Upper lobe of right lung (tissue), 1 donor: ENCODE data around the gene TMEM91. TPM values are rescaled to one million over a fixed set of nuclear protein-coding genes. Genes with fewer than 3 reads are reported as not detected.
"Not testable (repeated sequence)": the region's sequence is repeated elsewhere in the genome, so short reads cannot be mapped to it uniquely, and the experiment has no call there.

Experiments used
- ATAC-seq: fragments of 200-7000 bp; cut with Tn5 transposase; one replicate; pipeline ENCODE4 v1.9.1; 2020; ENCODE audit warnings: mild to moderate bottlenecking, moderate library complexity
- DNase-seq: peaks from one replicate; pipeline ENCODE4 v3.0.0-alpha.2; 2020
- H3K27ac ChIP-seq: fragments of 200-600 bp; one replicate; pipeline ENCODE4 v1.8.0; 2022
- H3K27me3 ChIP-seq: fragments of 200-600 bp; one replicate; pipeline ENCODE4 v1.8.0; 2022; ENCODE audit warnings: mild to moderate bottlenecking
- H3K36me3 ChIP-seq: fragments of 200-600 bp; one replicate; pipeline ENCODE4 v1.8.0; 2022
- H3K4me1 ChIP-seq: fragments of 200-600 bp; one replicate; pipeline ENCODE4 v1.8.0; 2022
- H3K4me3 ChIP-seq: fragments of 200-600 bp; one replicate; pipeline ENCODE4 v1.8.0; 2022; ENCODE audit warnings: mild to moderate bottlenecking
- H3K9me3 ChIP-seq: fragments of 200-600 bp; one replicate; pipeline ENCODE4 v1.8.0; 2022
- CTCF ChIP-seq: fragments of 200-600 bp; IDR thresholded peaks from one replicate; pipeline ENCODE4 v1.8.0; 2022; ENCODE audit warnings: antibody characterized with exemption
- intact Hi-C: fragments of 100-400 bp; cut with DNase I; formaldehyde crosslinking; loops from one replicate; pipeline ENCODE4 v1.11.0; 2022
- total RNA-seq: library from RNA; stranded (reverse); fragmentation: NEBNext Ultra II Directional; extraction: Animal tissue kit (Norgen Biotek cat#: 25700); gene quantifications from one replicate; pipeline ENCODE4 v1.2.1, GENCODE V29; 2021
- donor health status: DM: no; HTN: yes; CAD: no; lungs with severe emphysema.

TMEM91 gene
- total RNA-seq, 1 donor from 2014 or later = 19.5 TPM

DNA sequence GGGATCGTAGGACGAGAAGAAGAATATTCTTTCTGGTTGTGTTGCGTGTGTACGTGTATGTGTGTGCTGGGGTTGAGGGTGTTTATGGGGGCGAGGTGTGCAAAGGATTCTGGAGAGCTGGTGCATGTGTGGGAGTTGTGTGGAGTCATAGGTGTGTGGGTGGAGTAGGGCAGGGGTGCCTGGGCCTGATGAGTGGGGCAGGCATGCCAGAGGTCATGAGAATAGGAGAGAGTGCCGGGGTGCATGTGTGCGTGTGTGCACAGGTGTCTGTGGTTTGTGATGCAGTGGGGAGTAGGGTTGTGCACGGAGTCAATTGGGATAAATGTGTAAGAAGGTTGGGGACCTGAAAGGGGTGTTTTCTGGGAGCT lies 649 bp downstream of the TMEM91 start:
- no peaks in the 10 kb centered on the region for H3K36me3 ChIP-seq
- peak overlapping the region; percentile 80 for H3K27ac ChIP-seq
- no peak for TF ChIP-seq CTCF
- ATAC-seq = peak; percentile 80
- no peaks in the 10 kb centered on the region for H3K27me3 ChIP-seq
- H3K4me3 ChIP-seq = peak overlapping the region; percentile 77
- peak; percentile 75 for DNase-seq
- H3K4me1 ChIP-seq = peaks cover 18% of the 10 kb centered on the region
- no peaks in the 10 kb centered on the region for H3K9me3 ChIP-seq
- intact Hi-C loops = no loop called here

GRCh38 chr19:41377977-41378709 lies 1.8 kb downstream of the TMEM91 start:
- H3K4me1 ChIP-seq = peaks cover 18% of the 10 kb centered on the region
- peak; percentile 14 for TF ChIP-seq CTCF
- H3K27me3 ChIP-seq = no peaks in the 10 kb centered on the region
- DNase-seq (no peak), ATAC-seq (no peak)
- H3K4me3 ChIP-seq = no peak overlapping the region
- H3K36me3 ChIP-seq = no peaks in the 10 kb centered on the region
- no peak overlapping the region for H3K27ac ChIP-seq
- intact Hi-C loops = no loop called here
- H3K9me3 ChIP-seq = no peaks in the 10 kb centered on the region

DNA sequence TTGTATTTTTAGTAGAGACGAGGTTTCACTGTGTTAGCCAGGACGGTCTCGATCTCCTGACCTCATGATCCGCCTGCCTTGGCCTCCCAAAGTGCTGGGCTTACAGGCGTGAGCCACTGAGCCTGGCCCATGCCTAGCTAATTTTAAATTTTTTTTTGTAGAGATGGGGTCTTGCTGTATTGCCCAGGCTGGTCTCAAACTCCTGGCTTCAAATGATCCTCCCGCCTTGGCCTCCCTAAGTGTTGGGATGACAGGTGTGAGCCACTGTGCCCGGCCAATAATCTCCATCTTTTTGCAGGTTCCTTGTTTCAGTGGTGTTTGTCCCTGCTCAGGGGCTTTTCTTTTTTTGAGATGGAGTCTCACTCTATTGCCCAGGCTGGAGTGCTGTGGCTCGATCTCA lies 5.2 kb downstream of the TMEM91 start:
- H3K4me1 ChIP-seq, H3K27ac ChIP-seq, H3K9me3 ChIP-seq, intact Hi-C loops, H3K4me3 ChIP-seq, ATAC-seq, DNase-seq, H3K27me3 ChIP-seq, H3K36me3 ChIP-seq: not testable (repeated sequence)

DNA sequence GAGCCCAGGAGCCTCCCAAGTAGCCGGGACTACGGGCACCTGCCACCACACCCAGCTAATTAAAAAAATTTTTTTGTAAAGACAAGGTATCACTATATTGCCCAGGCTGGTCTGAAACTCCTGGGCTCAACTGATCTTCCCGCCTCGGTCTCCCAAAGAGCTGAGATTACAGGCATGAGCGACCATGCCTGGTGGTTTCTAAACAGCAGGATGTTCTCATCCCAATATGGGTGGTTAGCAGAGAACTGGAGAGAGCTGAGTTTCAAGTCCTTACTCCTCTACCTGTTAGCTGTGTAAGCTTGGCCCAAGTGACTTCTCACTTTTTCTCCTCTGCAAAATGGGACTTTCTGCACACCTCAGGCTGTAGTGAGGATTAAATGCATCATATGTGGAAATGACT lies 8.0 kb downstream of the TMEM91 start:
- H3K27me3 ChIP-seq = no peaks in the 10 kb centered on the region
- no peak for DNase-seq
- peaks cover 7% of the 10 kb centered on the region for H3K36me3 ChIP-seq
- intact Hi-C loops = no loop called here
- no peak overlapping the region for H3K27ac ChIP-seq
- no peak for ATAC-seq
- no peak for TF ChIP-seq CTCF
- no peaks in the 10 kb centered on the region for H3K4me1 ChIP-seq
- no peaks in the 10 kb centered on the region for H3K9me3 ChIP-seq
- no peak overlapping the region for H3K4me3 ChIP-seq

DNA sequence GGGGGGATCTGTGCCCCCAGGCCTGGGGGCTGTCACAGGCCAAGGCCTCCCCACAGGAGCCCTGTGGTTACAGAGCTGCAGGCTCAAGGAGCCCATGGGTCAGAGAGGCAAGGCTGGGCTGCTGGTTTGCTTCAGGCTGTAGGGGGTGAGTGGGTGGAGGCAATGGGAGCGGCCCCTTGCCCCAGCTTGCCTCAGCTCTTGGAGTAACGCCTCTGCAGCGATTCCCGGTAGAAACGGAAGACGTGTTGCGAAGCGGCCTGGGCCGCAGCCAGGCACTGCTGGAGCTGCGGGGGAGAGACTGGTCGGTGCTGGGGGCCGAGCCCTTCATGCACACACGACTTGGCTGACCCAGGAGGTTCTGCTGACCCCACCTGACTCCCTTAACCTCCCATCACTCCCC lies 10.1 kb downstream of the TMEM91 start:
- H3K9me3 ChIP-seq = no peaks in the 10 kb centered on the region
- H3K4me3 ChIP-seq = no peak overlapping the region
- intact Hi-C loops = no loop called here
- H3K27me3 ChIP-seq = no peaks in the 10 kb centered on the region
- H3K36me3 ChIP-seq = peaks cover 27% of the 10 kb centered on the region
- no peaks in the 10 kb centered on the region for H3K4me1 ChIP-seq
- DNase-seq (no peak), ATAC-seq (peak; percentile 54)
- no peak for TF ChIP-seq CTCF
- no peak overlapping the region for H3K27ac ChIP-seq

GRCh38 chr19:41391618-41392017 lies 15.3 kb downstream of the TMEM91 start:
- no peak overlapping the region for H3K27ac ChIP-seq
- peaks cover 33% of the 10 kb centered on the region for H3K36me3 ChIP-seq
- no peaks in the 10 kb centered on the region for H3K9me3 ChIP-seq
- no peak for DNase-seq
- intact Hi-C loops = no loop called here
- H3K4me1 ChIP-seq = peaks cover 4% of the 10 kb centered on the region
- H3K27me3 ChIP-seq = no peaks in the 10 kb centered on the region
- no peak overlapping the region for H3K4me3 ChIP-seq
- TF ChIP-seq CTCF = no peak
- no peak for ATAC-seq
